Measurements from ENCODE around the gene VPS26C. TPM values are rescaled to one million over a fixed set of nuclear protein-coding genes. Genes with fewer than 3 reads are reported as not detected.

The VPS26C gene
- total and polyA plus RNA-seq, 10 of the 15 experiments (the other 5 are each of a cell fraction or from before 2014, with no cell fraction given), result 32.5 to 65.1 (median 48.0) TPM

DNA sequence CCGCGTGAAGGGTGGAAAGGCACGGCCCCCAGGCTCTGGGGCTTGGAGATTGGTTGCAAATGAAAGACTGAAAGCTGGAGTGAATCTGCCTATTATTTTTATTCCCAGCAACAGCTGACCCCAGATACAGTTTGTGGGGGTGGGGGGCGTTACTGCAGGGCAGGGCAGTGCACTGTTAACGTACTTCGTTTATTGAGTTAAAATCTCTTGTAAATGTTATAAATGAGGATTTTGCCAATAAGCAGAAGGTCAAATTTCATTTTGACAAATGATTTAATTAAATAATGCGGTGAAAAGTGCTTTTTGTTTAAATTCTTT is 1.0 kb upstream of the VPS26C start:
- WGBS (ENCODE audit: insufficient coverage, insufficient replicate concordance, low lambda C conversion rate, missing lambda C conversion rate), result 2% methylated on average over 7 of the region's 7 CpGs
- no peak for FAIRE-seq
- in situ Hi-C loops (cut with MboI), result no loop called here

More for the DNA sequence above, 1.0 kb upstream of the VPS26C start:
- ChIA-PET POLR2A (interaction anchor here (1.0 to 2.5 kb wide), 4 partner anchors 35 to 296 kb away, joined by 3 to 8 read pairs (median 6); no protein-coding TSS in a partner anchor), RAD21 (ENCODE audit: unreplicated experiment) (interaction anchor here (1.4 to 3.4 kb wide), 8 partner anchors 12 to 289 kb away, joined by 4 to 34 read pairs (median 6); partner anchors contain the start of gene DYRK1A), SMC1A (ENCODE audit: uncharacterized antibody, unreplicated experiment) (interaction anchor here (0.8 to 3.8 kb wide), 6 partner anchors 10 to 140 kb away, joined by 3 to 27 read pairs (median 8); no protein-coding TSS in a partner anchor), CTCF (interaction anchor here (0.6 kb wide), 1 partner anchor 97 kb away, joined by 3 read pairs; no protein-coding TSS in a partner anchor)
- H3K4me3 ChIP-seq, result peak overlapping the region; percentile 73
- no peaks in the 10 kb centered on the region for H4K20me1 ChIP-seq (ENCODE audit: control insufficient read depth, insufficient read depth)
- no peaks in the 10 kb centered on the region for H3K4me1 ChIP-seq (ENCODE audit: control insufficient read depth, insufficient read depth, low read length)
- H3K79me2 ChIP-seq (ENCODE audit: control insufficient read depth, insufficient read depth, low read length), result peaks cover 37% of the 10 kb centered on the region
- TF ChIP-seq USF2 (IDR thresholded peaks at IDR 0.05; ENCODE audit: borderline replicate concordance, low read depth, low read length), result no peak
- TF ChIP-seq PAX8 (IDR thresholded peaks at IDR 0.05), result no peak
- TF ChIP-seq NR2F1 (conservative IDR thresholded peaks at IDR 0.05), result 0 out of 2 replicates have a peak, but pooled peaks have one; percentile 5
- peak; percentile 0 for TF ChIP-seq BCL3 (IDR thresholded peaks at IDR 0.05; ENCODE audit: borderline replicate concordance, insufficient read depth, low read depth, low read length, poor library complexity, severe bottlenecking)
- TF ChIP-seq EGR1 (IDR thresholded peaks at IDR 0.05; ENCODE audit: borderline replicate concordance in 1 of 2, low read depth in 2 of 2, low read length in 2 of 2), result peak in 1 of 2 experiments; percentile 51; a peak in 1 of 3 replicates
- TF ChIP-seq CREB1 (IDR thresholded peaks at IDR 0.05; ENCODE audit: low read depth), result no peak
- no peak for TF ChIP-seq POLR2A (IDR thresholded peaks at IDR 0.05; ENCODE audit: low read depth, low read length)
- TF ChIP-seq, protein P1, sequence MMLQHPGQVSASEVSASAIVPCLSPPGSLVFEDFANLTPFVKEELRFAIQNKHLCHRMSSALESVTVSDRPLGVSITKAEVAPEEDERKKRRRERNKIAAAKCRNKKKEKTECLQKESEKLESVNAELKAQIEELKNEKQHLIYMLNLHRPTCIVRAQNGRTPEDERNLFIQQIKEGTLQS (IDR thresholded peaks at IDR 0.05; ENCODE audit: borderline replicate concordance, extremely low read depth, low read depth, low read length), result no peak
- TF ChIP-seq, protein P2, sequence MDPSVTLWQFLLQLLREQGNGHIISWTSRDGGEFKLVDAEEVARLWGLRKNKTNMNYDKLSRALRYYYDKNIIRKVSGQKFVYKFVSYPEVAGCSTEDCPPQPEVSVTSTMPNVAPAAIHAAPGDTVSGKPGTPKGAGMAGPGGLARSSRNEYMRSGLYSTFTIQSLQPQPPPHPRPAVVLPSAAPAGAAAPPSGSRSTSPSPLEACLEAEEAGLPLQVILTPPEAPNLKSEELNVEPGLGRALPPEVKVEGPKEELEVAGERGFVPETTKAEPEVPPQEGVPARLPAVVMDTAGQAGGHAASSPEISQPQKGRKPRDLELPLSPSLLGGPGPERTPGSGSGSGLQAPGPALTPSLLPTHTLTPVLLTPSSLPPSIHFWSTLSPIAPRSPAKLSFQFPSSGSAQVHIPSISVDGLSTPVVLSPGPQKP (IDR thresholded peaks at IDR 0.05; ENCODE audit: low read depth, low read length), result no peak
- no peak for TF ChIP-seq CBFB (IDR thresholded peaks at IDR 0.05; ENCODE audit: low read depth)
- no peak for TF ChIP-seq CBX5 (IDR thresholded peaks at IDR 0.05; ENCODE audit: low read depth)
- no peaks in the 10 kb centered on the region for H3K9me3 ChIP-seq (replicated peaks; ENCODE audit: control insufficient read depth, insufficient read depth, low read length)
- intact Hi-C loops (cut with micrococcal nuclease; ENCODE audit: unreplicated experiment), result loop anchor here (5.0 kb wide), 1 partner anchor 101 kb away; no protein-coding TSS in a partner anchor
- peak overlapping the region; percentile 63 for H3K4me2 ChIP-seq (ENCODE audit: control insufficient read depth, insufficient read depth)
- peak overlapping the region; percentile 94 for H2AFZ ChIP-seq (ENCODE audit: control insufficient read depth, low read depth, low read length)
- DNase-seq (ENCODE audit: low read depth, low spot score) (no peak), ATAC-seq (no peak)
- H3K36me3 ChIP-seq (ENCODE audit: control insufficient read depth in 2 of 2, insufficient read depth in 2 of 2, low read length in 1 of 2), result no peaks in the 10 kb centered on the region; a peak in 1 of 4 replicates
- H3K27me3 ChIP-seq (replicated peaks in 1 of 2; ENCODE audit: control insufficient read depth in 2 of 2, insufficient read depth in 2 of 2, low read length in 1 of 2), result no peaks in the 10 kb centered on the region
- H3K27ac ChIP-seq (ENCODE audit: control insufficient read depth, insufficient read depth), result peak overlapping the region; percentile 94
- H3K9ac ChIP-seq (ENCODE audit: control insufficient read depth, insufficient read depth, low read length), result peak overlapping the region; percentile 87
- no TSS peak for BruUV-seq (replicated peaks)
